HEK293 (cell line): ENCODE results near the gene TTLL5.

Source experiments
- CTCF ChIA-PET: fragments of 350-600 bp; formaldehyde crosslinking; extraction: SDS; loops from one replicate; lab custom pipeline; 2021; ENCODE audit warnings: antibody characterized with exemption; lab: Yijun Ruan, JAX
- POLR2A ChIA-PET: fragments of 300-600 bp; formaldehyde crosslinking; extraction: SDS; loops from one replicate; lab custom pipeline; 2020; ENCODE audit warnings: antibody characterized with exemption, inconsistent platforms; lab: Yijun Ruan, JAX
- H3K27ac ChIP-seq: fragments of 200-500 bp; sonication (Bioruptor generic); 2 replicates; pipeline ENCODE4 v1.5.1; 2014; ENCODE audit warnings: low read depth, low read length, control low read depth, inconsistent platforms; ENCODE audit errors: extremely low read depth
- H3K36me3 ChIP-seq, 2 experiments: fragments of 200-500 bp in 1 of 2; sonication (Bioruptor generic) in 1 of 2; 1 replicate in 1 of 2; 2 replicates in 1 of 2; pipeline ENCODE4 v1.5.1; 2014 to 2017; ENCODE audit warnings: inconsistent platforms in 2 of 2, low read length in 2 of 2; ENCODE audit not compliant: control insufficient read depth in 2 of 2, insufficient read depth in 1 of 2
- H3K4me1 ChIP-seq: fragments of 200-500 bp; sonication (Bioruptor generic); 2 replicates; pipeline ENCODE4 v1.5.1; 2014; ENCODE audit warnings: mild to moderate bottlenecking, low read length, inconsistent platforms; ENCODE audit not compliant: control insufficient read depth, insufficient read depth
- H3K4me3 ChIP-seq: 2 replicates; pipeline ENCODE4 v1.5.1; 2011; ENCODE audit warnings: low read depth, mild to moderate bottlenecking, control low read depth, low read length, moderate library complexity
- H3K9me3 ChIP-seq: fragments of 200-500 bp; sonication (Bioruptor generic); 2 replicates; pipeline ENCODE4 v1.5.1; 2014; ENCODE audit warnings: low read depth, low read length, inconsistent platforms; ENCODE audit not compliant: control insufficient read depth, insufficient read depth
- HOXA7 ChIP-seq: sonication (generic); formaldehyde crosslinking; IDR thresholded peaks from 2 replicates; pipeline ENCODE4 v1.8.1; 2022; ENCODE audit warnings: missing genetic modification reagents, borderline replicate concordance
- HOXC10 ChIP-seq: sonication (generic); formaldehyde crosslinking; IDR thresholded peaks from 2 replicates; pipeline ENCODE4 v1.8.1; 2023; ENCODE audit warnings: mild to moderate bottlenecking, missing genetic modification reagents
- OSR2 ChIP-seq: fragments of 450-650 bp; formaldehyde crosslinking; IDR thresholded peaks from 2 replicates; pipeline ENCODE4 v1.5.1; 2016; ENCODE audit warnings: missing biosample characterization, missing genetic modification characterization
- ZNF140 ChIP-seq: fragments of 450-650 bp; formaldehyde crosslinking; IDR thresholded peaks from 2 replicates; pipeline ENCODE4 v1.5.1; 2016; ENCODE audit warnings: missing biosample characterization, missing genetic modification characterization
- ZNF26 ChIP-seq: fragments of 450-650 bp; formaldehyde crosslinking; IDR thresholded peaks from 2 replicates; pipeline ENCODE4 v1.5.1; 2016; ENCODE audit warnings: missing biosample characterization, missing genetic modification characterization
- ZNF76 ChIP-seq: fragments of 450-650 bp; formaldehyde crosslinking; IDR thresholded peaks from 2 replicates; pipeline ENCODE4; 2016; ENCODE audit warnings: low read depth, missing biosample characterization, missing genetic modification characterization, borderline replicate concordance
- ZNF776 ChIP-seq: fragments of 450-650 bp; formaldehyde crosslinking; IDR thresholded peaks from 2 replicates; pipeline ENCODE4 v1.5.0; 2017; ENCODE audit warnings: missing biosample characterization, missing genetic modification characterization, borderline replicate concordance
- TF ChIP-seq, protein P1 (sequence below): fragments of 450-650 bp; formaldehyde crosslinking; conservative IDR thresholded peaks from 2 replicates; pipeline ENCODE4 v1.5.1; 2016; ENCODE audit warnings: low read depth, missing biosample characterization, missing genetic modification characterization
- TF ChIP-seq, protein P2 (sequence below): fragments of 450-650 bp; formaldehyde crosslinking; IDR thresholded peaks from 2 replicates; pipeline ENCODE4 v1.5.1; 2016; ENCODE audit warnings: missing biosample characterization, missing genetic modification characterization
- TF ChIP-seq, protein P3 (sequence below): fragments of 450-650 bp; formaldehyde crosslinking; IDR thresholded peaks from 2 replicates; pipeline ENCODE4 v1.5.1; 2017; ENCODE audit warnings: missing biosample characterization, missing genetic modification characterization

Gene TTLL5

GRCh38 chr14:75715926-75716780 lies 55.1 kb downstream of the TTLL5 start (continued):
- no peak for TF ChIP-seq ZNF26 (tag by site-specific recombination)

GRCh38 chr14:75717729-75718128 lies 56.7 kb downstream of the TTLL5 start:
- Histone ChIP-seq H3K9me3 (no peaks in the 10 kb centered on the region), H3K4me3 (no peak overlapping the region), H3K36me3 (peaks cover 7 to 46% of the 10 kb centered on the region in 2 experiments; a peak in 2 of 3 replicates), H3K27ac (no peak overlapping the region), H3K4me1 (peaks cover 10% of the 10 kb centered on the region)
- ChIA-PET CTCF (interaction anchor here (0.6 kb wide), 1 partner anchor 413 kb away, joined by 3 read pairs; no protein-coding TSS in a partner anchor), POLR2A (no interaction called here)
- TF ChIP-seq HOXA7 (CRISPR knock-in tag) (no peak), OSR2 (tag by site-specific recombination) (no peak), ZNF76 (tag by site-specific recombination) (no peak), HOXC10 (CRISPR knock-in tag) (no peak)

- CTCF ChIA-PET: interaction anchor here (0.6 kb wide), 1 partner anchor 414 kb away, joined by 3 read pairs; no protein-coding TSS in a partner anchor
- H3K4me1 ChIP-seq: peaks cover 10% of the 10 kb centered on the region
- POLR2A ChIA-PET: no interaction called here
- no peak for TF ChIP-seq ZNF776
- TF ChIP-seq, protein P1, sequence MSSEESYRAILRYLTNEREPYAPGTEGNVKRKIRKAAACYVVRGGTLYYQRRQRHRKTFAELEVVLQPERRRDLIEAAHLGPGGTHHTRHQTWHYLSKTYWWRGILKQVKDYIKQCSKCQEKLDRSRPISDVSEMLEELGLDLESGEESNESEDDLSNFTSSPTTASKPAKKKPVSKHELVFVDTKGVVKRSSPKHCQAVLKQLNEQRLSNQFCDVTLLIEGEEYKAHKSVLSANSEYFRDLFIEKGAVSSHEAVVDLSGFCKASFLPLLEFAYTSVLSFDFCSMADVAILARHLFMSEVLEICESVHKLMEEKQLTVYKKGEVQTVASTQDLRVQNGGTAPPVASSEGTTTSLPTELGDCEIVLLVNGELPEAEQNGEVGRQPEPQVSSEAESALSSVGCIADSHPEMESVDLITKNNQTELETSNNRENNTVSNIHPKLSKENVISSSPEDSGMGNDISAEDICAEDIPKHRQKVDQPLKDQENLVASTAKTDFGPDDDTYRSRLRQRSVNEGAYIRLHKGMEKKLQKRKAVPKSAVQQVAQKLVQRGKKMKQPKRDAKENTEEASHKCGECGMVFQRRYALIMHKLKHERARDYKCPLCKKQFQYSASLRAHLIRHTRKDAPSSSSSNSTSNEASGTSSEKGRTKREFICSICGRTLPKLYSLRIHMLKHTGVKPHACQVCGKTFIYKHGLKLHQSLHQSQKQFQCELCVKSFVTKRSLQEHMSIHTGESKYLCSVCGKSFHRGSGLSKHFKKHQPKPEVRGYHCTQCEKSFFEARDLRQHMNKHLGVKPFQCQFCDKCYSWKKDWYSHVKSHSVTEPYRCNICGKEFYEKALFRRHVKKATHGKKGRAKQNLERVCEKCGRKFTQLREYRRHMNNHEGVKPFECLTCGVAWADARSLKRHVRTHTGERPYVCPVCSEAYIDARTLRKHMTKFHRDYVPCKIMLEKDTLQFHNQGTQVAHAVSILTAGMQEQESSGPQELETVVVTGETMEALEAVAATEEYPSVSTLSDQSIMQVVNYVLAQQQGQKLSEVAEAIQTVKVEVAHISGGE: no peak
- TF ChIP-seq, protein P2, sequence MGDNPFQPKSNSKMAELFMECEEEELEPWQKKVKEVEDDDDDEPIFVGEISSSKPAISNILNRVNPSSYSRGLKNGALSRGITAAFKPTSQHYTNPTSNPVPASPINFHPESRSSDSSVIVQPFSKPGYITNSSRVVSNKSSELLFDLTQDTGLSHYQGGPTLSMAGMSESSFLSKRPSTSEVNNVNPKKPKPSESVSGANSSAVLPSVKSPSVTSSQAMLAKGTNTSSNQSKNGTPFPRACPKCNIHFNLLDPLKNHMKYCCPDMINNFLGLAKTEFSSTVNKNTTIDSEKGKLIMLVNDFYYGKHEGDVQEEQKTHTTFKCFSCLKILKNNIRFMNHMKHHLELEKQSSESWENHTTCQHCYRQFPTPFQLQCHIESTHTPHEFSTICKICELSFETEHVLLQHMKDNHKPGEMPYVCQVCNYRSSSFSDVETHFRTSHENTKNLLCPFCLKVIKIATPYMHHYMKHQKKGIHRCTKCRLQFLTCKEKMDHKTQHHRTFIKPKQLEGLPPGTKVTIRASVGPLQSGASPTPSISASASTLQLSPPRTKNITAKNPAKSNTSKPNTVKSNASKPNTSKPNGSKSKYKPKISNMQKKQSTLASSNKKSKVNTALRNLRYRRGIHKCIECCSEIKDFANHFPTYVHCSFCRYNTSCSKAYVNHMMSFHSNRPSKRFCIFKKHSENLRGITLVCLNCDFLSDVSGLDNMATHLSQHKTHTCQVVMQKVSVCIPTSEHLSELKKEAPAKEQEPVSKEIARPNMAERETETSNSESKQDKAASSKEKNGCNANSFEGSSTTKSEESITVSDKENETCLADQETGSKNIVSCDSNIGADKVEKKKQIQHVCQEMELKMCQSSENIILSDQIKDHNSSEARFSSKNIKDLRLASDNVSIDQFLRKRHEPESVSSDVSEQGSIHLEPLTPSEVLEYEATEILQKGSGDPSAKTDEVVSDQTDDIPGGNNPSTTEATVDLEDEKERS (tag by site-specific recombination): no peak
- TF ChIP-seq, protein P3, sequence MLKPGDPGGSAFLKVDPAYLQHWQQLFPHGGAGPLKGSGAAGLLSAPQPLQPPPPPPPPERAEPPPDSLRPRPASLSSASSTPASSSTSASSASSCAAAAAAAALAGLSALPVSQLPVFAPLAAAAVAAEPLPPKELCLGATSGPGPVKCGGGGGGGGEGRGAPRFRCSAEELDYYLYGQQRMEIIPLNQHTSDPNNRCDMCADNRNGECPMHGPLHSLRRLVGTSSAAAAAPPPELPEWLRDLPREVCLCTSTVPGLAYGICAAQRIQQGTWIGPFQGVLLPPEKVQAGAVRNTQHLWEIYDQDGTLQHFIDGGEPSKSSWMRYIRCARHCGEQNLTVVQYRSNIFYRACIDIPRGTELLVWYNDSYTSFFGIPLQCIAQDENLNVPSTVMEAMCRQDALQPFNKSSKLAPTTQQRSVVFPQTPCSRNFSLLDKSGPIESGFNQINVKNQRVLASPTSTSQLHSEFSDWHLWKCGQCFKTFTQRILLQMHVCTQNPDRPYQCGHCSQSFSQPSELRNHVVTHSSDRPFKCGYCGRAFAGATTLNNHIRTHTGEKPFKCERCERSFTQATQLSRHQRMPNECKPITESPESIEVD: no peak
- no peak for TF ChIP-seq ZNF140 (tag by site-specific recombination)
- H3K27ac ChIP-seq: no peak overlapping the region
- H3K36me3 ChIP-seq: peaks cover 7 to 51% of the 10 kb centered on the region in 2 experiments; a peak in 2 of 3 replicates
- H3K9me3 ChIP-seq: no peaks in the 10 kb centered on the region
- H3K4me3 ChIP-seq: no peak overlapping the region
Measured at GRCh38 chr14:75718199-75718598, 57.2 kb downstream of the TTLL5 start.
